Left lung (tissue), 10 donors: Measurements from ENCODE around the gene PLXNA1. TPM values are rescaled to one million over a fixed set of nuclear protein-coding genes. Genes with fewer than 3 reads are reported as not detected.

ENCODE experiments used
- ATAC-seq: fragments of 200-7000 bp; cut with Tn5 transposase; one replicate; pipeline ENCODE4 v1.9.1; 2020; ENCODE audit warnings: moderate library complexity
- DNase-seq, 4 donors: peaks; one replicate each; pipeline ENCODE4 v3.0.0-alpha.2; 2013 to 2020
- H3K27ac ChIP-seq, 2 donors: fragments of 200-600 bp; sonication (generic) in 1 of 2; one replicate each; pipeline versions ENCODE4 v1.5.0 to v1.8.0; 2020 to 2021
- H3K27me3 ChIP-seq, 2 donors: fragments of 200-600 bp; sonication (generic) in 1 of 2; one replicate each; pipeline versions ENCODE4 v1.5.0 to v1.8.0; 2020 to 2021
- H3K36me3 ChIP-seq, 2 donors: fragments of 200-600 bp; sonication (generic) in 1 of 2; one replicate each; pipeline versions ENCODE4 v1.5.0 to v1.8.0; 2020 to 2021
- H3K4me1 ChIP-seq, 2 donors: fragments of 200-600 bp; one replicate each; pipeline ENCODE4 v1.8.0; 2021
- H3K4me3 ChIP-seq, 2 donors: fragments of 200-600 bp; sonication (generic) in 1 of 2; one replicate each; pipeline versions ENCODE4 v1.5.0 to v1.8.0; 2020 to 2021; ENCODE audit warnings: mild to moderate bottlenecking in 1 of 2
- H3K9me3 ChIP-seq, 2 donors: fragments of 200-600 bp; sonication (generic) in 1 of 2; one replicate each; pipeline versions ENCODE4 v1.5.0 to v1.8.0; 2020 to 2021
- intact Hi-C, 2 donors: fragments of 100-400 bp; cut with DNase I; formaldehyde crosslinking; loops; one replicate each; pipeline versions ENCODE4 v1.11.2 to v1.14.2; 2022
- polyA plus RNA-seq, 6 donors: library from polyadenylated mRNA; unstranded; fragments of 120-200 nt; gene quantifications; one replicate each; pipeline ENCODE4 v1.2.1, GENCODE V29; 2013; ENCODE audit not compliant: insufficient read length in 6 of 6
- total RNA-seq, 2 donors: library from RNA; stranded (reverse); fragmentation: NEBNext Ultra II Directional; extraction: Animal tissue kit (Norgen Biotek cat#: 25700); gene quantifications; one replicate each; pipeline ENCODE4 v1.2.1, GENCODE V29; 2021
- TF ChIP-seq, protein P1 (sequence below), 2 donors: fragments of 200-600 bp; sonication (generic) in 1 of 2; IDR thresholded peaks; one replicate each; pipeline versions ENCODE4 v1.5.0 to v1.8.0; 2021; ENCODE audit warnings: antibody characterized with exemption in 2 of 2
- donor health status: DM: no; HTN: yes; CAD: no.
- donor health status: DM: no; HTN: no; CAD: no.

PLXNA1 gene
- total and polyA plus RNA-seq, 8 donors = 27.2 to 64.6 (median 32.0) TPM

DNA sequence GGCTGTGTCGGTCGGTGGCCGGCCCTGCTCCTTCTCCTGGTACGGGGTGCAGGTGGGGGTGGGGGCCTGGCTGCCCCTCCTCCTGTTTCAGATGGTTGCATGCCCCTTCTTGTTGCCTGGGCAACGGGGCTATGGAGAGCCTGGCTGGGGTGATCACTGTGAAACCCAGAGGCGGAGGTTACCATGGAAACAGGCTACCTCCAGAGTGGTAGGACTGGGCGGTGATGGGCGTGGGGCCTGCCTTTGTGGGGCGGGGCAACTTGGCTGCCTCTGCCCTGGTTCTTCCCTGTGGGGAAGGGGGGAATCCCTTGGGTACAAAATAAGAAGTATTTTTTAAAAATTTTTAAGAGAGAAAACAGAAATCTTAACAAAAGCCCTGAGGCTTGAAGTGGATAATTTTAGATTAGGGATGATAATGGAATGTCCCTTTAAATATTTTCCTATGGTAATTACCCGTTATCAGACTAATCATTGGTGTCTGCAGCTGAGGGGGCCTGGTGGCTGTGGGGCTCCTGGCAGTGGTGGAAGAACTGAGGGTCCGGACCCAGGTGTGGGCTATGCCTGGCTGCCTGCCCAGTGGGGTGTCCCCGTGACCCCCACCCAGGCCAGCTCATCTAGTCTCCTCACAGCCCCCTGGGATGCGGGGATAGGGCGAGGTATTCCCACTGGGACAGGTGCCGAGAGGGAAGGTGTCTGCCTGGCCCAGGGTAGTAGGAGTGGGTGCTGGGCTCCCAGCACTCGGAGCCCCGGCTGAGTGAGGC is 32.5 kb downstream of the PLXNA1 start:
- no peak overlapping the region for H3K4me3 ChIP-seq
- no peaks in the 10 kb centered on the region for H3K27me3 ChIP-seq
- DNase-seq (no peak), ATAC-seq (no peak)
- peaks cover 0 to 85% of the 10 kb centered on the region in 2 donors for H3K36me3 ChIP-seq
- H3K4me1 ChIP-seq = no peaks in the 10 kb centered on the region
- TF ChIP-seq, protein P1, sequence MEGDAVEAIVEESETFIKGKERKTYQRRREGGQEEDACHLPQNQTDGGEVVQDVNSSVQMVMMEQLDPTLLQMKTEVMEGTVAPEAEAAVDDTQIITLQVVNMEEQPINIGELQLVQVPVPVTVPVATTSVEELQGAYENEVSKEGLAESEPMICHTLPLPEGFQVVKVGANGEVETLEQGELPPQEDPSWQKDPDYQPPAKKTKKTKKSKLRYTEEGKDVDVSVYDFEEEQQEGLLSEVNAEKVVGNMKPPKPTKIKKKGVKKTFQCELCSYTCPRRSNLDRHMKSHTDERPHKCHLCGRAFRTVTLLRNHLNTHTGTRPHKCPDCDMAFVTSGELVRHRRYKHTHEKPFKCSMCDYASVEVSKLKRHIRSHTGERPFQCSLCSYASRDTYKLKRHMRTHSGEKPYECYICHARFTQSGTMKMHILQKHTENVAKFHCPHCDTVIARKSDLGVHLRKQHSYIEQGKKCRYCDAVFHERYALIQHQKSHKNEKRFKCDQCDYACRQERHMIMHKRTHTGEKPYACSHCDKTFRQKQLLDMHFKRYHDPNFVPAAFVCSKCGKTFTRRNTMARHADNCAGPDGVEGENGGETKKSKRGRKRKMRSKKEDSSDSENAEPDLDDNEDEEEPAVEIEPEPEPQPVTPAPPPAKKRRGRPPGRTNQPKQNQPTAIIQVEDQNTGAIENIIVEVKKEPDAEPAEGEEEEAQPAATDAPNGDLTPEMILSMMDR (IDR thresholded peaks at IDR 0.05) = no peak
- intact Hi-C loops = no loop called here
- no peak overlapping the region for H3K27ac ChIP-seq
- H3K9me3 ChIP-seq = no peaks in the 10 kb centered on the region

DNA sequence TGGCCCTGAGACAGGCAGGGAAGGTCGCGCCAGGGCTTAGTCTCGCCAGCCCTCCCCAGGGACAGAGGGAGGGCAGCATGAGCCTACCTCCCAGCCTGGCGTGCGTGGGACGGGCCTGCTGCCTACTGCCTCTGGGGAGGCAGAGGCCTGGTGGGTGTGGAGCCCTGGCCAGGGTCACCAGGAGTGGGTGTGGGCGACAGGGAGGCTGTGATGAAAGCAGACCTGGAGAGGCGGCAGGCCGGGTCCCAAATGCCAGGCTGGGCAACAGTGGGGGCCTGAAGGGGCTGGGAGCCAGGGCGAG is 33.1 kb downstream of the PLXNA1 start:
- ATAC-seq = no peak
- Histone ChIP-seq H3K4me3 (no peak overlapping the region), H3K27me3 (no peaks in the 10 kb centered on the region), H3K9me3 (no peaks in the 10 kb centered on the region), H3K36me3 (peaks cover 0 to 91% of the 10 kb centered on the region in 2 donors), H3K4me1 (no peaks in the 10 kb centered on the region), H3K27ac (no peak overlapping the region)
- no peak for DNase-seq
- TF ChIP-seq, protein P1 (IDR thresholded peaks at IDR 0.05) = no peak
- intact Hi-C loops = no loop called here

DNA sequence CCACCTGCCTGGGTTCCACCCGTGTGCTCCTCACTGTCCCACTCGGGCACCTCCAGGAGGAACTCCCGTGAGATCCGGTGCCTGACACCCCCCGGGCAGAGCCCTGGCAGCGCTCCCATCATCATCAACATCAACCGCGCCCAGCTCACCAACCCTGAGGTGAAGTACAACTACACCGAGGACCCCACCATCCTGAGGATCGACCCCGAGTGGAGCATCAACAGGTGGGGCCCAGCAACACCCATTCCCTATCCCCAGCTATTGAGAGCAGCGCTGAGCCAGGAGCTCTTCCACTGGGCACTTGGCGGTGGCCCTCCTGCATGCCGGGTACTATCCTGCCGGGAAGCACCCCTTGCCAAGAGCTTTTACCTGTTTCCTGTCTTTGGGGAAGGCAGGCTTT is 33.5 kb downstream of the PLXNA1 start:
- no peak for ATAC-seq
- intact Hi-C loops = no loop called here
- Histone ChIP-seq H3K9me3 (no peaks in the 10 kb centered on the region), H3K27ac (no peak overlapping the region), H3K4me1 (no peaks in the 10 kb centered on the region), H3K36me3 (peaks cover 0 to 95% of the 10 kb centered on the region in 2 donors), H3K27me3 (no peaks in the 10 kb centered on the region), H3K4me3 (no peak overlapping the region)
- TF ChIP-seq, protein P1 (IDR thresholded peaks at IDR 0.05) = no peak
- no peak for DNase-seq

DNA sequence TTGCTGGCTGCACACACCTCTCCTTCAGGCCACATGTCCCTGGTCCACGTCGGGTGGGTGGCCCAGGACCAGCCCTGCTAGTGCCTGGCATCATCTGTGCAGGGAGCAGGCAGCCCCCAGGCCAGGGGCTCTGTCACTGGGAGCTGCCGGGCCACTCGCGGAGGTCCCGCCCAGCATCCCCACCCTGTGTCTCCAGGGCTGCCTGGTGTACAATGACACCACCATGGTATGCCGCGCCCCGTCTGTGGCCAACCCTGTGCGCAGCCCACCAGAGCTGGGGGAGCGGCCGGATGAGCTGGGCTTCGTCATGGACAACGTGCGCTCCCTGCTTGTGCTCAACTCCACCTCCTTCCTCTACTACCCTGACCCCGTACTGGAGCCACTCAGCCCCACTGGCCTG is 34.3 kb downstream of the PLXNA1 start:
- DNase-seq = no peak
- intact Hi-C loops = no loop called here
- peaks cover 0 to 97% of the 10 kb centered on the region in 2 donors for H3K36me3 ChIP-seq

DNA sequence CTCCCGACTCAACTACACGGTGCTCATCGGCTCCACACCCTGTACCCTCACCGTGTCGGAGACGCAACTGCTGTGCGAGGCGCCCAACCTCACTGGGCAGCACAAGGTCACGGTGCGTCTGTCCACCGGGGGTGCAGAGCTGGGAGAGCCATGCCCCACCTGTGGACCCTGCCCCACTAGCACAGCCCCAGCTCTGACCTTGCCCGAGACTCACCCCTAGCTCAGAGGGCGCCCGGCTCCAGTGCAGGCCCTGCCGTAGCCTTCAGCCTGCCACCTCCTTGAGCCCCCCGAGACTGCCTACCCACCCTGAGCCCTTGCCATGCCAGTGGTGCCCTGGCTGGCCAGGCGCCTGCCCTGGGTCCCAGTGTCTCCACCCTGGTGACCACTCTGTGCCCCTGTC is 34.9 kb downstream of the PLXNA1 start:
- peaks cover 0 to 97% of the 10 kb centered on the region in 2 donors for H3K36me3 ChIP-seq
- DNase-seq = no peak
- no peak for ATAC-seq

More for the DNA sequence above, 34.3 kb downstream of the PLXNA1 start:
- Histone ChIP-seq H3K4me1 (no peaks in the 10 kb centered on the region), H3K27ac (no peak overlapping the region), H3K9me3 (no peaks in the 10 kb centered on the region), H3K4me3 (no peak overlapping the region), H3K27me3 (no peaks in the 10 kb centered on the region)
- ATAC-seq = no peak
- TF ChIP-seq, protein P1 (IDR thresholded peaks at IDR 0.05) = no peak

More for the DNA sequence above, 34.9 kb downstream of the PLXNA1 start:
- Histone ChIP-seq H3K27me3 (no peaks in the 10 kb centered on the region), H3K4me3 (no peak overlapping the region), H3K9me3 (no peaks in the 10 kb centered on the region), H3K27ac (no peak overlapping the region), H3K4me1 (no peaks in the 10 kb centered on the region)
- intact Hi-C loops = no loop called here
- TF ChIP-seq, protein P1 (IDR thresholded peaks at IDR 0.05) = no peak
